Measurements from ENCODE around the gene CATSPERD. TPM values are rescaled to one million over a fixed set of nuclear protein-coding genes. Genes with fewer than 3 reads are reported as not detected.

The CATSPERD gene
- total and polyA plus RNA-seq, 9 of the 15 experiments (the other 6 are each of a cell fraction or from before 2014, with no cell fraction given), result not detected

- TF ChIP-seq ETS2 (tag; IDR thresholded peaks at IDR 0.05; ENCODE audit: borderline replicate concordance, poor library complexity, severe bottlenecking), result no peak
- TF ChIP-seq PTBP1 (IDR thresholded peaks at IDR 0.05; ENCODE audit: low read depth, low read length), result no peak
- TF ChIP-seq TEAD2 (tag; IDR thresholded peaks at IDR 0.05), result no peak
- no peak for TF ChIP-seq TBP (optimal IDR thresholded peaks at IDR 0.05; ENCODE audit: low read depth, low read length)
- TF ChIP-seq ZNF3 (CRISPR knock-in tag; IDR thresholded peaks at IDR 0.05), result no peak
- no peak for TF ChIP-seq CHD4 (IDR thresholded peaks at IDR 0.05; ENCODE audit: insufficient read depth, insufficient replicate concordance, low read depth, low read length, poor library complexity, severe bottlenecking)
- no peak for TF ChIP-seq ZNF436 (CRISPR knock-in tag; IDR thresholded peaks at IDR 0.05)
- no peak for TF ChIP-seq HNRNPUL1 (IDR thresholded peaks at IDR 0.05; ENCODE audit: low read length)
- TF ChIP-seq NBN (IDR thresholded peaks at IDR 0.05; ENCODE audit: low read depth), result 0 out of 2 replicates have a peak, but pooled peaks have one; percentile 54
- no peak for TF ChIP-seq HMGN3 (IDR thresholded peaks at IDR 0.05; ENCODE audit: borderline replicate concordance, extremely low read depth, insufficient read length, low read depth, low read length)
- no peak for TF ChIP-seq TFE3 (CRISPR knock-in tag; IDR thresholded peaks at IDR 0.05)
- no peak for TF ChIP-seq SREBF2 (CRISPR knock-in tag; IDR thresholded peaks at IDR 0.05)
- no peak for TF ChIP-seq BRF1 (IDR thresholded peaks at IDR 0.05; ENCODE audit: borderline replicate concordance, extremely low read depth, insufficient read length)
- no peak for TF ChIP-seq SRSF7 (optimal IDR thresholded peaks at IDR 0.05; ENCODE audit: low read depth, low read length)
- TF ChIP-seq ID3 (CRISPR knock-in tag; IDR thresholded peaks at IDR 0.05), result no peak
- no peak for TF ChIP-seq ID3 (tag; IDR thresholded peaks at IDR 0.05)
- peak; percentile 46; the same call in 1 of the 2 replicates for TF ChIP-seq ATF7 (IDR thresholded peaks at IDR 0.05)
- no peak for TF ChIP-seq ZNF766 (CRISPR knock-in tag; conservative IDR thresholded peaks at IDR 0.05)
- no peak for TF ChIP-seq ZBTB11 (CRISPR knock-in tag; IDR thresholded peaks at IDR 0.05)
- TF ChIP-seq ZNF785 (CRISPR knock-in tag; IDR thresholded peaks at IDR 0.05), result no peak
- no peak for TF ChIP-seq NFE2 (IDR thresholded peaks at IDR 0.05; ENCODE audit: low read depth)
These were observed 85.2 kb downstream of the CATSPERD start (continued) for GRCh38 chr19:5805462-5806132.

Measured in K562 (cell line).